K562 (cell line): ENCODE data around the gene RBX1. TPM values are rescaled to one million over a fixed set of nuclear protein-coding genes. Genes with fewer than 3 reads are reported as not detected.

Experiments
- polyA plus RNA-seq, 8 experiments: library from polyadenylated mRNA; depleted of rRNA in 4 of 8; stranded (reverse) in 5 of 8; unstranded in 3 of 8; fragments of >200 nt; fragmentation: Nextera tagmentation in 2 of 8; fragmentation: Illumina TruSeq in 1 of 8; extraction: Ambion mirVana in 2 of 8; extraction: Trizol in 1 of 8; gene quantifications; 2 replicates each; pipeline versions ENCODE4 v1.2.1 to v1.2.3, GENCODE V29; 2011 to 2014; ENCODE audit warnings: inconsistent platforms in 1 of 8, missing spikeins in 1 of 8
- small RNA-seq: library from RNA; depleted of rRNA; stranded (forward); fragments of <200 nt; gene quantifications from one replicate; pipeline ENCODE3, GENCODE V24; 2014
- total RNA-seq, 7 experiments: library from RNA; depleted of rRNA in 6 of 7; stranded (reverse); fragments of >200 nt in 6 of 7; fragmentation: Illumina TruSeq in 2 of 7; extraction: Trizol in 2 of 7; gene quantifications; 2 replicates each; pipeline versions ENCODE4 v1.2.1 to v1.2.3, GENCODE V29; 2011 to 2021; ENCODE audit warnings: low replicate concordance in 1 of 7

RBX1 gene
- total and polyA plus RNA-seq, 9 of the 15 experiments (the other 6 are each of a cell fraction or from before 2014, with no cell fraction given), result 44.0 to 259 (median 67.9) TPM

Small RNA genes lying within 50 kb of the gene (small RNA-seq; reads per million reads assigned to genes)
- gene RF00017 (not detected), gene RNU6-379P (not detected)

Other genes starting within 250 kb of the RBX1 start
- gene SLC25A17, start 132.0 kb upstream of the RBX1 start, total RNA-seq (2014; rRNA removed), result 32.5 and 32.6 TPM in 2 replicates
- 56.2 and 61.0 TPM in 2 replicates for gene SLC25A17, start 132.0 kb upstream of the RBX1 start, total RNA-seq (2014; rRNA removed; fragmentation: Illumina TruSeq; extraction: Trizol)
- 35.0 and 38.4 TPM in 2 replicates for gene SLC25A17, start 132.0 kb upstream of the RBX1 start, total RNA-seq (2015; rRNA removed; fragmentation: Illumina TruSeq; extraction: Trizol)
- gene SLC25A17, start 132.0 kb upstream of the RBX1 start, total RNA-seq (2021), result 50.2 and 54.5 TPM in 2 replicates
- 77.1 and 96.8 TPM in 2 replicates for gene SLC25A17, start 132.0 kb upstream of the RBX1 start, polyA plus RNA-seq (2011; rRNA removed)
- gene SLC25A17, start 132.0 kb upstream of the RBX1 start, polyA plus RNA-seq (2014; fragmentation: Illumina TruSeq; extraction: Trizol), result 63.2 and 65.3 TPM in 2 replicates
- 100 to 1,000 TPM; 104 to 136 TPM for gene SLC25A17, start 132.0 kb upstream of the RBX1 start, polyA plus RNA-seq (2014; fragmentation: Nextera tagmentation; extraction: Ambion mirVana)
- gene SLC25A17, start 132.0 kb upstream of the RBX1 start, polyA plus RNA-seq (2014; rRNA removed), result 43.1 and 46.5 TPM in 2 replicates
- 178 and 255 TPM in 2 replicates for gene ST13, start 94.7 kb upstream of the RBX1 start, total RNA-seq (2014; rRNA removed)
- gene ST13, start 94.7 kb upstream of the RBX1 start, total RNA-seq (2014; rRNA removed; fragmentation: Illumina TruSeq; extraction: Trizol), result 247 and 287 TPM in 2 replicates
- 306 and 311 TPM in 2 replicates for gene ST13, start 94.7 kb upstream of the RBX1 start, total RNA-seq (2015; rRNA removed; fragmentation: Illumina TruSeq; extraction: Trizol)
- gene ST13, start 94.7 kb upstream of the RBX1 start, total RNA-seq (2021), result 172 and 195 TPM in 2 replicates
- gene ST13, start 94.7 kb upstream of the RBX1 start, polyA plus RNA-seq (2011; rRNA removed), result 149 and 163 TPM in 2 replicates
- 229 and 236 TPM in 2 replicates for gene ST13, start 94.7 kb upstream of the RBX1 start, polyA plus RNA-seq (2014; fragmentation: Illumina TruSeq; extraction: Trizol)
- gene ST13, start 94.7 kb upstream of the RBX1 start, polyA plus RNA-seq (2014; fragmentation: Nextera tagmentation; extraction: Ambion mirVana), result 10 to 100 TPM; 53.6 to 69.7 TPM
- gene ST13, start 94.7 kb upstream of the RBX1 start, polyA plus RNA-seq (2014; rRNA removed), result 133 and 154 TPM in 2 replicates
- 7.3 and 9.1 TPM in 2 replicates for gene XPNPEP3, start 94.2 kb upstream of the RBX1 start, total RNA-seq (2014; rRNA removed)
- gene XPNPEP3, start 94.2 kb upstream of the RBX1 start, total RNA-seq (2014; rRNA removed; fragmentation: Illumina TruSeq; extraction: Trizol), result 15.6 and 16.2 TPM in 2 replicates
- 12.2 and 15.4 TPM in 2 replicates for gene XPNPEP3, start 94.2 kb upstream of the RBX1 start, total RNA-seq (2015; rRNA removed; fragmentation: Illumina TruSeq; extraction: Trizol)
- gene XPNPEP3, start 94.2 kb upstream of the RBX1 start, total RNA-seq (2021), result 18.6 and 22.6 TPM in 2 replicates
- gene XPNPEP3, start 94.2 kb upstream of the RBX1 start, polyA plus RNA-seq (2011; rRNA removed), result 22.6 and 28.0 TPM in 2 replicates
- gene XPNPEP3, start 94.2 kb upstream of the RBX1 start, polyA plus RNA-seq (2014; fragmentation: Illumina TruSeq; extraction: Trizol), result 12.9 and 13.2 TPM in 2 replicates
- gene XPNPEP3, start 94.2 kb upstream of the RBX1 start, polyA plus RNA-seq (2014; fragmentation: Nextera tagmentation; extraction: Ambion mirVana), result 10 to 100 TPM; 18.8 to 20.0 TPM
- 10.7 and 11.9 TPM in 2 replicates for gene XPNPEP3, start 94.2 kb upstream of the RBX1 start, polyA plus RNA-seq (2014; rRNA removed)
- not detected in 2 replicates for gene DNAJB7, start 89.3 kb upstream of the RBX1 start, total RNA-seq (2014; rRNA removed)
- gene DNAJB7, start 89.3 kb upstream of the RBX1 start, total RNA-seq (2014; rRNA removed; fragmentation: Illumina TruSeq; extraction: Trizol), result not detected in 2 replicates
- not detected in 2 replicates for gene DNAJB7, start 89.3 kb upstream of the RBX1 start, total RNA-seq (2015; rRNA removed; fragmentation: Illumina TruSeq; extraction: Trizol)
- not detected in 2 replicates for gene DNAJB7, start 89.3 kb upstream of the RBX1 start, total RNA-seq (2021)
- gene DNAJB7, start 89.3 kb upstream of the RBX1 start, polyA plus RNA-seq (2011; rRNA removed), result not detected in 2 replicates
- gene DNAJB7, start 89.3 kb upstream of the RBX1 start, polyA plus RNA-seq (2014; fragmentation: Illumina TruSeq; extraction: Trizol), result not detected in 2 replicates
- under 1 TPM; 0.13 to 0.21 TPM for gene DNAJB7, start 89.3 kb upstream of the RBX1 start, polyA plus RNA-seq (2014; fragmentation: Nextera tagmentation; extraction: Ambion mirVana)
- gene DNAJB7, start 89.3 kb upstream of the RBX1 start, polyA plus RNA-seq (2014; rRNA removed), result not detected in 2 replicates
- 10.9 and 12.3 TPM in 2 replicates for gene EP300, start 141.2 kb downstream of the RBX1 start, total RNA-seq (2014; rRNA removed)
- gene EP300, start 141.2 kb downstream of the RBX1 start, total RNA-seq (2014; rRNA removed; fragmentation: Illumina TruSeq; extraction: Trizol), result 12.0 TPM in 2 replicates
- gene EP300, start 141.2 kb downstream of the RBX1 start, total RNA-seq (2015; rRNA removed; fragmentation: Illumina TruSeq; extraction: Trizol), result 10.4 and 10.6 TPM in 2 replicates
- gene EP300, start 141.2 kb downstream of the RBX1 start, total RNA-seq (2021), result 27.9 and 28.6 TPM in 2 replicates
- 5.7 and 9.2 TPM in 2 replicates for gene EP300, start 141.2 kb downstream of the RBX1 start, polyA plus RNA-seq (2011; rRNA removed)
- 20.8 and 24.5 TPM in 2 replicates for gene EP300, start 141.2 kb downstream of the RBX1 start, polyA plus RNA-seq (2014; fragmentation: Illumina TruSeq; extraction: Trizol)
- gene EP300, start 141.2 kb downstream of the RBX1 start, polyA plus RNA-seq (2014; fragmentation: Nextera tagmentation; extraction: Ambion mirVana), result 1 to 10 TPM; 2.2 to 4.0 TPM
- 10.5 and 12.7 TPM in 2 replicates for gene EP300, start 141.2 kb downstream of the RBX1 start, polyA plus RNA-seq (2014; rRNA removed)